ENCODE data around the gene SMPD2.

GRCh38 chr6:109474995-109475394, 34.5 kb downstream of the SMPD2 start:
- TF ChIP-seq, protein P1, sequence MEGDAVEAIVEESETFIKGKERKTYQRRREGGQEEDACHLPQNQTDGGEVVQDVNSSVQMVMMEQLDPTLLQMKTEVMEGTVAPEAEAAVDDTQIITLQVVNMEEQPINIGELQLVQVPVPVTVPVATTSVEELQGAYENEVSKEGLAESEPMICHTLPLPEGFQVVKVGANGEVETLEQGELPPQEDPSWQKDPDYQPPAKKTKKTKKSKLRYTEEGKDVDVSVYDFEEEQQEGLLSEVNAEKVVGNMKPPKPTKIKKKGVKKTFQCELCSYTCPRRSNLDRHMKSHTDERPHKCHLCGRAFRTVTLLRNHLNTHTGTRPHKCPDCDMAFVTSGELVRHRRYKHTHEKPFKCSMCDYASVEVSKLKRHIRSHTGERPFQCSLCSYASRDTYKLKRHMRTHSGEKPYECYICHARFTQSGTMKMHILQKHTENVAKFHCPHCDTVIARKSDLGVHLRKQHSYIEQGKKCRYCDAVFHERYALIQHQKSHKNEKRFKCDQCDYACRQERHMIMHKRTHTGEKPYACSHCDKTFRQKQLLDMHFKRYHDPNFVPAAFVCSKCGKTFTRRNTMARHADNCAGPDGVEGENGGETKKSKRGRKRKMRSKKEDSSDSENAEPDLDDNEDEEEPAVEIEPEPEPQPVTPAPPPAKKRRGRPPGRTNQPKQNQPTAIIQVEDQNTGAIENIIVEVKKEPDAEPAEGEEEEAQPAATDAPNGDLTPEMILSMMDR (IDR thresholded peaks at IDR 0.05; ENCODE audit: extremely low read depth in 1 of 2, insufficient read depth in 1 of 2, low read depth in 1 of 2, low read length in 2 of 2), result no peak
- TF ChIP-seq POLR2A (IDR thresholded peaks at IDR 0.05; ENCODE audit: low read depth, low read length), result no peak
- TF ChIP-seq EZH2 (IDR thresholded peaks at IDR 0.05; ENCODE audit: borderline replicate concordance, low read depth, low read length, severe bottlenecking), result no peak
- no peak for TF ChIP-seq POLR2AphosphoS5 (IDR thresholded peaks at IDR 0.05; ENCODE audit: insufficient read depth, low read depth, low read length)

All from endothelial cell of umbilical vein (primary cell).